GM19351 (cell line): ENCODE results near the gene TSPAN15.
A peak's percentile ranks its signal among the peaks of the same experiment; 100 is the strongest.

Experiments
- ATAC-seq: cut with Tn5 transposase; IDR thresholded peaks from one replicate; pipeline ENCODE4 v1.9.1; 2021; ENCODE audit warnings: mild to moderate bottlenecking, moderate library complexity; ENCODE audit not compliant: unreplicated experiment

Gene TSPAN15

GRCh38 chr10:69451209-69451783, at the start of gene TSPAN15:
Gene TSPAN15 (plus strand): TSS chr10:69451465. CDS start chr10:69451595, 130 bp downstream.
- ATAC-seq, result peak; percentile 87

GRCh38 chr10:69402386-69402785, 48.9 kb upstream of the TSPAN15 start:
- no peak for ATAC-seq

GRCh38 chr10:69403066-69403465, 48.2 kb upstream of the TSPAN15 start:
- no peak for ATAC-seq

DNA sequence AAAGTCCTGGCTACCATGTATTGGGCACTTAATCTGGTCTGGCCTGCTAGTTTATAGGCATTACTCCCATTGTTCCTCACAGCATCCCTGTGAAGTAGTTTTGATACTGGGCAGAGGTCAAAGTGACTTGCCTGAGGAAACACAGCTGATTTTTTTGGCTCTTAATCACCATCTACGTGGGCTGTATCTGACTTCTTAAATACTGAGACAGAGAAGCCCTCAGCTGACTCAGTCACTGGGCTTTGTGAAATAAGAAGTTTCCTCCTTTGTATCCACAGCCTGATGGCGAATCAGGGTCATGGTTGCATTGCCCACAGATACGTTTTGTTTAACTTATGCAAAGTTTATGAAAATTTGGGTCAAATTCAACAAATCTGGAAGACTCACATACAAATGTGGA, 47.7 kb upstream of the TSPAN15 start:
- ATAC-seq, result no peak

DNA sequence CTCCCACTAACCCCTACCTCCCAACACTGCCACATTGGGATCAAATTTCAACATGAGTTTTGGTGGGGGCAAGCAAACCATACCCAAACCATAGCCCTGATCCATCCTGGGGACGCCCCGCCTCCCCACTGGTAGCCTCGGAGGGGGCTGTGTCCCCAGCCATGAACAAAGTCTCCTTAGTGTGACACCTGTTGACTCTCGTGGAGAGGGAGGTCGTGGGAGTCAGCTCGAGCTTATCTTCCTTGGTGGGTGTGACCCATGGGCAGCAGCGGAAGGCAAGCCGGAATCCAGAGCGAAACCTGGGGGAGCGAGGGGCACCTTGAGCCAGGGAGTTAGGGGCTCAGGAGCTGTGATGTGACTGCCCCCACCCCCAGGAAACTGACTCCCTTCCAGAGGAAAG, 46.5 kb upstream of the TSPAN15 start:
- no peak for ATAC-seq

DNA sequence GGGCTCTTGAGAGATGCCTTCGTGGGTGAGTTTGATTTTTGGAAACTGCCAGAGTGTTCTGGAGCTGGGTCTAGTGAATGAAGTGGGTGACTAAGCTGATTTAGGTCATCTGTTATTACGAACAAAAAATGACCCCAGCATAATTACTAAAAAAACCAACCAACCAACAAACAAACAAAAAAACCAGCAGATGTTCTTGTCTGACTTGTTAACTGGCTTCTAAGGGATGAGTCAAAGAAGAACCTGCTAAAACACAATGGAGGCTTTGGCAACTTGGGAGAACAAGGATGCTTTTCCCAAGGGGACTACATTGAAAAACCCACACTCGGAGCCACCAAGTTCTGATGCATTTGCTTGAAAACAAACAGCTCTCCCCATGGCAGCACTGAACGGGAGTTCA, 46.0 kb upstream of the TSPAN15 start:
- no peak for ATAC-seq

GRCh38 chr10:69406302-69406811, 44.9 kb upstream of the TSPAN15 start:
- no peak for ATAC-seq

DNA sequence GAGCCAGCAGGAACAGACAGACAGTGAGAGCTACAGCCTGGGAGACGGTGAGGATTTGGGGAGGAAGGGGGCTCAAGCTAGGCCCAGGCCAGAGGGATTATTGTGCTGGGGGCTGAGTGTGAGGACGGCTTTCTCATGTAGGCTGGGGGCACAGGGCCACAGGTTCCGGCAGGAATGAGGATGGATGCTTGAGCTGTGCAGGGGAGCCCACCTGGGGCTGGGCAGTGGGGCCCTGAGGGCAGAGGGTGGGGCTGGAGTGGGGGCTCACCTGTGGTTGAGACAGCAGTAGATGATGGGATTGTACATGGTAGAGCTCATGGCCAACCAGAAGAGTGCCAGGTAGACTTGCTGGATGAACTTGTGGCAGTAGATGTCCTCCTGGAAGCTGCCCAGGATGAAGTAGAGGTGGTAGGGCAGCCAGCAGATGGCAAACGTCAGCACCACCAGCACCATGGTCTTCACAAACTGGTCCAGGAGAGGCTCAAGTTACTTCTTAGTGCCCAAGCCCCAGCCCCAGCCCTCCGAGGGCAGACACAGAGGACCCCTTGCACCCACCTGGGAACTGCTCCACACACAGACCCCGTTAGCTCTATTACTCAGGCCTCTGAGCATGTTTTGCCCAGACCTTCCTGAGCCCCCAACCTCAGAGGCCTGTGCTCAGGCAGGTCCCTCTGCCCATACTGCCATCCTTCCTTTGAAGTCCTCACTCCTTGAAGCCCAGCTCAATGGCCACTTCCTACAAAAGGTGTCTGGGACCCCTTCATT, 44.3 kb upstream of the TSPAN15 start:
- no peak for ATAC-seq

DNA sequence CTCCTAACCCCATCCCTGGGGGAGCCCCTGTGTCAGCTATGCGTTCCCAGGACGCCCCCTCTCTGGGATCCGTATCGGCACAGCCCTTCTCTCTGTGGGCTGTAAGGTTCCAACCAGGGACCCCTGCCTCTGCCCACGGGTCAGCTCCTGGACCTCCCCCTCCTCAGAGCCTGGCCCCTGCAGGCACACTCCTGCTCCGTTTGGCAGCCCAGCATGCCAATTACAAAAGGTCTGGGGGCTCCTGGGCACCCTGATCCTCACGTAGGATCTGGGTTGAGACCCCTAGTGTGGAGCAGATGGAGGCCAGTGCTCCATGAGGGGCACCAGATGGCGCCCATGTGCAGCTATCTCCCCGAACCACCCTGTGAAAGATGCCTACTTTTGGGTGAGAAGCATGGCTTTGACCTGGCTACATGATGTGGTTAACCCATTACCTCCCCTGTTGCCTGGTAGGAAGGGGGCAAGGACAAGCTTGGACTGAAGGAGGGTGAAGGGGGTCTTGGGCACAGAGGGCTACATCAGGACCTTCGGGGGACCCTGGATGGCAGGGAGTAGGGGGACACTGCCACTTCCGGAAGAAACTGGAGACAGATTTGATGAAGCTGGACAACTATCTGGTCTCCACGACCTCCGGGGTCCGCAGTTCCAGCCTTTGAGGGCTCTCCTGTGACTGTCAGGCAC, 43.5 kb upstream of the TSPAN15 start:
- no peak for ATAC-seq

DNA sequence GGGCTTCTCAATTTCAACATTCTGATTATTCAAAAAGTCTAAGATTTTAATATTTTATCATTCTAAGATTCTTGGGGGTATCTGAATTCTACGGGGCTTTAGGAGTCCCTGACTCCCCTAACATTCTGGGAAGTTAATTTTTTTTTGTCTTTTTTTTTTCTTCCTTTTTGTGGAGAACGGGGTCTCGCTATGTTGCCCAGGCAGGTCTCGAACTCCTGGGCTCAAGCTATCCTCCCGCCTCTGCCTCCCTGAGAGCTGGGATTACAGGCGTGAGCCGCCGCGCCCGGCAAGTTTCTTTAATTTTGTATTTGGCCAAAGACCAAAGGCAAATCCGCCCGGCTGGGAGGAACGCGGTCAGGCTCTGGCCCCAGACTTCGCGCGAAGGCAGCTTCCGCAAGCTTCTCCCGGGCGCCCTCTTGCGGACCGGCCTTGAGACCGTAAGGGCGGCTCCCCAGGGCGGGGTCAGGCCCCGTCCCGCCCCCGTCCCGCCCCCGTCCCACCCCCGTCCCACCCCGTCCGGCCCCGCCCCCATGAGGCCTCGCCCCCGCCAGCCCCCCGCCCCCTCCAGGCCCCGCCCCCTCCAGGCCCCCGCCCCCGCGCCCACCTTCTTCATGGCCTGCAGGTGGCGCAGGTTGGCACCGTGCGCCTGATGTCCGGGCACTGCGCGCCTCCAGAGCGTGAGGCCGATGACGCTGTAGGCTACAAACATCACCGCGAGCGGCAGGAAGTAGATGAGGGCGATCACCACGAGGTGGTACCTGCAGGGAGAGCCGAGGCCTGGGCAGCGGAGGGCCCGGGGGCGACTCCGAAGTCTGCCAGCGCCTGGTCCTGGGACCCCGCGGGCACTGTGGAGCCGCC, 42.7 kb upstream of the TSPAN15 start:
- ATAC-seq, result peak; percentile 82

GRCh38 chr10:69409176-69409495, 42.1 kb upstream of the TSPAN15 start:
- no peak for ATAC-seq

DNA sequence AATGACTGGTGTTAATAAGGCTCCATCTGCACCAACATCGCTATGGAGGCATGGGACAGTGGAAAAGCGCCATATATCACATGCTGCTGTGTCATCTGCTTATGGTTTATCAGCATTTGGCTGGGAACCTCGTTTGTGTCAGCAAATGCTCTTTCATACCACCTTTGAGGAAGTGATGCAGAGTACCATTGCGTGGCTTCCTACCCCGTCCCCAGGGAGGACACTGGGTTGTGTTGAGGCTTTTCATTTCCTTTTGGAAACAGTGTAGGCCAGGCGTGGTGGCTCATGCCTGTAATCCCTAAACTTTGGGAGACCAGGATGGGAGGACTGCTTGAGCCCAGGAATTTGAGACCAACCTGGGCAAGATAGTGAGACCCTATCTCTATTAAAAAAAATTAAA, 41.3 kb upstream of the TSPAN15 start:
- ATAC-seq, result no peak

DNA sequence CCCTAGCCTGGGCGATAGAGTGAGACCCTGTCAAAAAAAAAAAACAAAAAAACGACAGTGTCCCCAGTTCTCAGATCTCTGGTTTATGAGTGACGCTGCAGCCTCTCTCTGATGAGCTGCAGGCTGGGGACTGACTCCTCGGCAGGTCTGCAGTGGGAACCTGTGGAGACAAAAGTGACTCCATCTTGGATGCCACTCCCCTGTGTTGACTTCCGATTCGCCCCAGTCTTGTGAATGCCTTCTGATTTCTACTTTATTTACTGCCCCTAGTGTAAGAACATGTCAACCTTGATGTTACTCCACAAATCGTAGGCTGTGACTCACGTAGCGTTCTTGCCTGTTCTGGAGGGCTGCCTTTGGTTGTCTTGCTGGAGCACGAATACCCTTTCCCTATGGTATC, 40.8 kb upstream of the TSPAN15 start:
- no peak for ATAC-seq

GRCh38 chr10:69411476-69411875, 39.8 kb upstream of the TSPAN15 start:
- no peak for ATAC-seq

DNA sequence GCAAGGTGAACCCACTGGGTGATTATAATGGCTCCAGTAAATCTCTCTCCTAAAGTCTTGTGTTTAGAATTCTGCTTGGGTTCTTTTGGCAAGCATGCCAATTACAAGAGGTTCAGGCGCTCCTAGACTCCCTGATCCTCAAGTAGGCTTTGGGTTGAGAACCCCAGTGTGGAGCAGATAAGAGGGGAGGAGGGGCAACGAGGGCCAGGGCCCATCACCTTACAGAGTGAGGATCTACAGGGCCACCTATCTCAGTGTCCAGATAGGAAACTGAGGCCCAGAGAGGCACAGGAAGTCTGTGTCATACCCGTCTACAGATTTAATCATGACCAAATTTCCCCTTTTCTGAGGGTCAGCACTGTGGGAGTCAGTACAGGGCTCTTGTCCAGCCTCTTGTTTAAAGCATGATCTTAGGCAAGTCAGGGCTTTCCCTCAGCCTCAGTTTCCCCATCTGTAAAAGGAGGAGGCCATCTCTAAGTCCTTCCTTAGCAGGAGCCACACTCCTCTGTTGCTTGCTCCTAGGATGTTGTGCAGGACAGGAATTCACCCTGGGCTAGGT, 39.0 kb upstream of the TSPAN15 start:
- no peak for ATAC-seq

DNA sequence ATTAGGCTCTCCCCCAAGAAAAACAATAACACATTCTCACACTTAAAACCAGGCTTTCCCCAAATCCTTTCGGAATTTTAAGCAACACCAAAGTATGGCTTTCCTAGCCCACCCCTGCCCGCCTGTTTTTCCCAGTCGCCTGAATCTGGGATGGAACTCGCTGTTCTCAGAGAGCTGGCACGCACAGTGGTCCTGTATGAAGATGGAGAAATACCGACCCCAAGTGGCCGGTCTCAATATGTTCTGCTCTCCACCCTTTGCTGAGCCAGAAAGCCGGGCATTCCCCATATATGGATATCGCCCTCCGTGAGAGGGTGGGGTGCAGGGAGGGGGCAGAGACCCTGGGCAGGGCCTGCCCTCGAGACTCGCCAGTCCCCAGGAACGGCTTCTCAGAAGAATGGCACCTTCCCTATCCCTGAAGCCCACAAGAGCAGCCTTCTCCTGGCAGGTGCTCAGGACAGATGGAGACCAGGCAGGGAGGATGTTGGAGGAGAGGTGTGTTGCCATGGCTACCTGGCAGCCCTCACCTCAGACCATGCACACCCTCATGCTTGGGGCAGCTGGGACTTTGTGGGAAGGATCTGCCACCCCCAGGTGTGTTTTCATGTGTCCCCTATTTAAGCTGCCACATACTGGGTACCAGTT, 37.9 kb upstream of the TSPAN15 start:
- no peak for ATAC-seq

DNA sequence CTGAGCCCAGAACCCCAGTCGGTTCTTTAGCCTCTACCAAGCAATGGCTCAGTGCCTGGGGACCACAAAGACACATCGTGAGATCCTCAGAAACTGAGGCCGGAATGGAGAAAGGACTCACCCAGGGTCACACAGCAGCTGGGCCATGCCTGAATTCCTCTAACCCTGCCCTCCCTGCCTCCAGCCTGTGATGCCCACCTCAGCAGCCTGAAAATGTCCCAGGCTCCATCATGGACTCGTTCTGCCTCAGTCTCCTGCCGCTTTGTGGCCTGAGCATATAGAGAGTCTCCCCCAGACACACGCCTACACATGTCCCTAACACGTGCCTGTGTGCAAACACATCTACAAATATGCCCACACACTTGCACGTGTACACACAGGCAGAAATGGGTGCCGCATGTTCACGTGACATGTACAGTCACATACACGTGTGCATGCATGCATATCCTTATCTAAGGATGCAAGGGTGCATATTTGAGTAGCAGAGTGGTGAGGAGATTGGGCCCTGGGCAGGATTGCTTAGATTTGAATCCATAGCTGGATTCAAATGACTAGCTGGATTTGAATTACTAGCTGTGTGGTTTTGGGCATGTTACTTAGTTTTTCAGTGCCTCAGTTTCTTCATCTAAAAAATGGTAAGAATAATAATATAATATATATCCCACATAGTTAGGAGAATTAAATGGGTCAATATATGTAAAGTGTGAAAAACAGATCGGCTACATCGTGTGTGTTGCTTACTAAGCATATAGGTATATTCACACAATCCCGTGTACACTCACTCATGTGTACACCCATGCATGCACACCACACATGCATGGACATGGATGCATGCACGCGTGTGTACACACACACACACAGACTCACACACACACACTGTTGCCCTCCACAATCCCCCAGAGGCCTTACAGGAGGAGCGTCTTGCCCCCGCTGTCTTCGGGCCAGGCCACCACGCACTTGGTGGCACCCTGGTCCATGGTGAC, 36.9 kb upstream of the TSPAN15 start:
- ATAC-seq, result no peak

- ATAC-seq, result no peak
Observed at GRCh38 chr10:69415049-69415448, 36.2 kb upstream of the TSPAN15 start.

GRCh38 chr10:69415951-69416350, 35.3 kb upstream of the TSPAN15 start:
- no peak for ATAC-seq
